Erythroblast (primary cell): ENCODE results near the gene TEX14.

ENCODE experiments used
- DNase-seq, 2 experiments: peaks; one replicate each; lab custom pipeline; 2025; lab: John Stamatoyannopoulos, UW
- GATA1 ChIP-seq: IDR thresholded peaks from 2 replicates; pipeline ENCODE4 v1.6.1; 2011; ENCODE audit warnings: low read depth, mild to moderate bottlenecking, control low read depth, low read length, moderate library complexity
- POLR2A ChIP-seq: IDR thresholded peaks from 2 replicates; pipeline ENCODE4 v1.6.1; 2011; ENCODE audit warnings: mild to moderate bottlenecking, low read length

Gene TEX14

GRCh38 chr17:58533616-58534188, 158.1 kb downstream of the TEX14 start:
- TF ChIP-seq GATA1 = no peak
- no peak for TF ChIP-seq POLR2A
- DNase-seq = no peak

GRCh38 chr17:58532555-58532951, 159.3 kb downstream of the TEX14 start:
- no peak for DNase-seq
- TF ChIP-seq GATA1 (no peak), POLR2A (no peak)

DNA sequence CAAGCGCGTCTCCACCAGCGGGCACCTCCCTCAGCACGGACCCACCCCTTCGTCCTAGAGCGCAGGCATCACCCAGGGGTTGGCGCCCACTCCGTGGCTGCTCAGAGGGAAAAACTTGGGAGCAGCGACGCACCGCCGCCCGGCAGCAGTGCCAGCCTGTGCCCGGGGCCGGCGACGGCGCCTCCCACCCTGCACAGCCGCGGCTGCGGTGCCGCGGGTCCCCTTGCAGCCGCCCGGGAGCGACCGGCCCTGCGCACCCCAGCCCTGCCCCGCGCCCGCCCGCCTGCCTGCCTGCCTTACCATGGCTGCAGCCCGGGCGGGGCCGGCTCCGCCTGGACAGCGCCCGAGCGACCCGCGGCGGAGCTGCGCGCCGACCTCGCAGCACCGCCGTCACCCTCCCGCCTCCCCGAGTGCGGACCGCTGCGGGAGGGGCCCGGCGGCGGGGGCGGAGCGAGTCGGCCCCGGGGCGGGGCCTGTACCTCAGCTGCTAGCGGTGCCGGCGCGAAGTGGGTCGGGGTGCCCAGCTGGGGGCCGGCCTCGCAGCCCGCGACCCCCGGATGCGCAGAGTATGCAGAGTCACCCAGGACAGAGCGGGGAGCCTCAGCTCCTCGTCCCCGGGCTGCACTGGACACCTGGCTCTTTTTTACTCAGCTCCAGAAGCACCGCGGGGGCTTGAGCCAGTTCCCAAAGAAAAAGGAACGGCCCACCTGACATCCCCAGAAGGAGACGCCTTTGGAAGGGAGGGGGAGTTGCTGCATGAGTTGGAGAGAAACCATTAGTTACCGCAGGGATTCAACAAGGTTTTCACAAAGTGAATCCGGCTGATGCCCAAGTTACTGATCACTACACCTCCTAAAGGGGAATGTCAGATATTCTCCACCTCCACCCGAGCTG, 159.9 kb downstream of the TEX14 start:
- DNase-seq = peak; percentile 72 to 79
- no peak for TF ChIP-seq GATA1
- no peak for TF ChIP-seq POLR2A

GRCh38 chr17:58531122-58531521, 160.7 kb downstream of the TEX14 start:
- no peak for DNase-seq
- no peak for TF ChIP-seq GATA1
- TF ChIP-seq POLR2A = no peak

DNA sequence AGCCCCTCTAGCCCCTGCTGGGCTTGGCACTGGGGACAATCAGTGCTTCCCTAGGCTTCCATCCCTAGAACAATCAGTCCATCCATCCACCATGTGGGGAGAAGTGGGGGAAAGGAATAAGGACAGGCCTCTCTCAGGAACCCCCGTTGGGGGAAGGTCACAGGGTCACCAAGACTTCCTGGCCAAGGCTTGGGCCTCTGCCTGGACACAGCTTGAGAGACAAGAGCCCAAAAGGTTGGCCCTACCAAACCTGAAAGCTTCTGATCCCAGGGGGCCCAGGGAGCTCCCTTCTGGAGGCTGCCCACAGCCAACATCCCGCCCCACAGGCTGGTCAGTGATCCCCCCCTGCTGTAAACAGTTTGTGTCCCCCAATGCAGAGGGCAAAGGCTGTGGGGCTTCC, 161.2 kb downstream of the TEX14 start:
- DNase-seq = no peak
- TF ChIP-seq GATA1 (no peak), POLR2A (no peak)

DNA sequence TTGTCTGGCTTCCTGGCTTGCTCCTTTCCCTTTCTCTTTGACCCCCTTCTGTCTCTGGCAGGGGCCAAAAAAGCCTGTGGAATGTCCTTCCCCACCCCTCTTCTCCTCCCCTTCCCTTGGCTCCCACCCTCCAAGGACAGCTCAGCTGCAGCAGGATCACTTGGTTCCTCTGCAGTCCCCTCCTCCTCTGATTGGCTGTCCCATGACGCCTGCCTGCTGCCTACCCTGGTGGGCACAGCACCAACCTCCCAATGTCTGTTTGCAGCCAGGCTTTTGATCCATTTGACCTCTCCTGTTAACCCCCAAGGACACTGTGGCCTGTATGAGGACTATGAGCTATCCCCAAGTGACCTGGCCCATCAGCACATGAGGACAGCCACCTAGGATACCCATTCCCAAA, 162.6 kb downstream of the TEX14 start:
- DNase-seq = no peak
- TF ChIP-seq POLR2A = no peak
- no peak for TF ChIP-seq GATA1

- no peak for TF ChIP-seq POLR2A
- no peak for TF ChIP-seq GATA1
Observed at GRCh38 chr17:58528443-58528842, 163.4 kb downstream of the TEX14 start.

DNA sequence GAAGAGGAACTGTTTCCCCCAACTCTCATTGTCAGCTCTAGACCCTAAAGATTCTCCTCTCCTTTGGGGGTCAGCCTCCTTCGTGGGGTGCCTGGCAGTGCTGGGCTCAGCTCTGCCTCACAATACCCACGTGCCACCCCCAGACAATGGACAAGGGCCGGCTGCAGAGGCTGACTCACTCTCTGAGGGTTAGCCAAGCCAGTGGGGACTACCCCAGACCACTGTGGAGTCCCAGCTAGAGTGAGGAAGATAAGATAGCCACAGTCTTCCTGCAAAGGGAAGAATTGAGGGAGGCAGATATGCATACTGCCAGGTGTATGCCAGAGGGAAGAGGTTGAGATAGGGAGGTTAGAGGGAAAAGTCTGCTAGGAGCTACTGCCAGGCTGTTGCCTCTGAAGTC, 163.9 kb downstream of the TEX14 start:
- no peak for DNase-seq
- no peak for TF ChIP-seq POLR2A
- no peak for TF ChIP-seq GATA1

More at GRCh38 chr17:58528443-58528842, 163.4 kb downstream of the TEX14 start:
- no peak for DNase-seq

- DNase-seq = no peak
- TF ChIP-seq GATA1 = no peak
- no peak for TF ChIP-seq POLR2A
Observed at GRCh38 chr17:58527306-58527705, 164.5 kb downstream of the TEX14 start.

DNA sequence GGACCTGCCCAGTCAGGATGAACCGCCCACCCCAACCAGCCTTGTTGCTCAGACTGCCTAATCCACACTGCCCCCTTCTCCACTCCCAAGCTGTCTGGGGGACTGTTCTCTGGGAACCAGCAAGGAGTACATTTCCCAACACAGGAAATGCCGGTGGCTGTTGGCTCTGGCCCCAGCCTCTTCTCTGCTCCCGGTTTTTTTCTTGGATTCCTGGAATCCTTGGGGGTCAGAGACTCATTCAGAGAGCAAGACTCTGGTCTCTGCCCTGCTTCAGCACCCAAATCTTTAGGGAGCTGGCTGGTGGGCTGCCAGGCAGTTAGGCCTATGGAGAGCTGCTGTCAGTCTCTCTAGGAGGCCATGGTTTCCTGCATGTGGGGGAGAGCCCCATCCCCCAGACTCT, 166.6 kb downstream of the TEX14 start:
- no peak for TF ChIP-seq POLR2A
- TF ChIP-seq GATA1 = no peak
- DNase-seq = no peak

- DNase-seq = no peak
- TF ChIP-seq GATA1 = no peak
- no peak for TF ChIP-seq POLR2A
Observed at GRCh38 chr17:58521680-58522079, 170.2 kb downstream of the TEX14 start.

GRCh38 chr17:58520843-58521430, 170.9 kb downstream of the TEX14 start:
- DNase-seq = peak; percentile 35 to 48

DNA sequence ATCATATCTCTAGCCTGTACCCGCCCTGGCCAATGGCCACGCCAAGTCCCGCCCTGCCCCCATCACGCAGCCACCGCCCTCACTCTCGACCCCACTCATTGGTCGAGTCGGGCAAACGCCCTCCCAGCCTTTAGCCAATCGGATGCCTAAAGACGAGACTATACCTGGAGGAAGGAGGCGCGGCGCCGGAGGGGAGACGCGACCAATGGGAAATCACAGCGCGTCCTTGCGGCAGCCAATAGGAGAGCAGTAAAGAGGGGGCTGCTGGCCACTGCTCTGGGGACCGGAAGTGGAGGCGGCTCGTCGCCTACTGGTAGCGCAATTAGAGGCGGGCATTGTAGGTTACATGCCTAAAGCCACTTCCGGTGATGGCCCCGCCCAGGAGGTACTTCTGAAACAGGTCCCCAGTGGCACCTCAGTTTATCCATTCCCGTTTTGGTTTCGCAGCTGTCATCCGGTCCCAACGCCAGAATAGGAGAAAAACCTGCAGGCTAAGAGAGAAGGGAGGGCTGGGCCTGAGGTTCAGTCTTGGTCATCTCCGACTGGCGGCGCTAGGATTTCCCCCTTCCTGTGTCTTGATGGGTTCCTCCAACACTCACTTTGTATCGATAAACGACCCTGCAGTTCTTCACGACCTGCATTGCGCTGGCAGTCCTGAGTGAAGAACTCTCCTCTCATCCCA, 173.8 kb downstream of the TEX14 start:
- TF ChIP-seq POLR2A (peak; percentile 86), GATA1 (no peak)

More at GRCh38 chr17:58520843-58521430, 170.9 kb downstream of the TEX14 start:
- TF ChIP-seq GATA1 (no peak), POLR2A (no peak)

More for the DNA sequence above, 173.8 kb downstream of the TEX14 start:
- peak; percentile 100 for DNase-seq
